ENCODE measurements around the gene MTAP. TPM values are rescaled to one million over a fixed set of nuclear protein-coding genes. Genes with fewer than 3 reads are reported as not detected.

Gene MTAP
- total RNA-seq, 4 donors from 2014 or later, result 4.5 to 15.1 (median 13.6) TPM

DNA sequence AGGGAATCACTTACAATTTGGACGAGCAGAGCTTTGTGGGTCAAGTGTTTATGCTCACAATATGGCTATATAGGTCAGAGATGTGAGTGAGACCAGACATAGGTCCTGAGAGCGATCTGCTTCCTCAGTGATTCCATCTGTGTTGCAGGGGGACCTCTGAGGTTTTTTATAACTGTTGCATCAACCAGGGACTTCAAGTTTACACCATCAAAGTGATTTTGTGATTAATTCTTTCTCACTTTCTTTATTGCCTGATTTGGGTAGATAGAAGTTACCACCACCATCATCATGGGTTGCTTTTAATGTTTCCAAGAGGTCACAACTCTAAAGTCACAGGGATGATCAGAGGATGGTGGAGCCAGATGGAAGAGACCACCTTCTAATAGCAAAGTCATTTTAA, 7.0 kb upstream of the MTAP start:
- 57% methylated on average over 2 of the region's 2 CpGs; no CpG with 5 or more reads in 1 of the 2 donors for WGBS, 2 donors (ENCODE audit: low coverage in 1 of 2)
- TF ChIP-seq, protein P1, sequence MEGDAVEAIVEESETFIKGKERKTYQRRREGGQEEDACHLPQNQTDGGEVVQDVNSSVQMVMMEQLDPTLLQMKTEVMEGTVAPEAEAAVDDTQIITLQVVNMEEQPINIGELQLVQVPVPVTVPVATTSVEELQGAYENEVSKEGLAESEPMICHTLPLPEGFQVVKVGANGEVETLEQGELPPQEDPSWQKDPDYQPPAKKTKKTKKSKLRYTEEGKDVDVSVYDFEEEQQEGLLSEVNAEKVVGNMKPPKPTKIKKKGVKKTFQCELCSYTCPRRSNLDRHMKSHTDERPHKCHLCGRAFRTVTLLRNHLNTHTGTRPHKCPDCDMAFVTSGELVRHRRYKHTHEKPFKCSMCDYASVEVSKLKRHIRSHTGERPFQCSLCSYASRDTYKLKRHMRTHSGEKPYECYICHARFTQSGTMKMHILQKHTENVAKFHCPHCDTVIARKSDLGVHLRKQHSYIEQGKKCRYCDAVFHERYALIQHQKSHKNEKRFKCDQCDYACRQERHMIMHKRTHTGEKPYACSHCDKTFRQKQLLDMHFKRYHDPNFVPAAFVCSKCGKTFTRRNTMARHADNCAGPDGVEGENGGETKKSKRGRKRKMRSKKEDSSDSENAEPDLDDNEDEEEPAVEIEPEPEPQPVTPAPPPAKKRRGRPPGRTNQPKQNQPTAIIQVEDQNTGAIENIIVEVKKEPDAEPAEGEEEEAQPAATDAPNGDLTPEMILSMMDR (IDR thresholded peaks at IDR 0.05), result no peak
- TF ChIP-seq EP300 (IDR thresholded peaks at IDR 0.05; ENCODE audit: low read depth) (no peak), POLR2A (IDR thresholded peaks at IDR 0.05) (no peak), POLR2AphosphoS5 (IDR thresholded peaks at IDR 0.05) (no peak)
- intact Hi-C loops (cut with DNase I; ENCODE audit: low total_unique reads), result no loop called here

GRCh38 chr9:21796768-21797167, 5.7 kb upstream of the MTAP start:
- Histone ChIP-seq H3K36me3 (no peaks in the 10 kb centered on the region), H3K4me1 (peaks cover 0 to 4% (median 1%) of the 10 kb centered on the region in 4 donors), H3K9me3 (no peaks in the 10 kb centered on the region), H3K27ac (no peak overlapping the region), H3K27me3 (peaks cover 50% of the 10 kb centered on the region), H3K4me3 (no peak overlapping the region)
- in situ Hi-C loops (cut with MboI; ENCODE audit: low pct_ligation_motif_present in 1 of 4, low pct_unique_long_range_greater_than_20kb in 1 of 4, low sequenced_read_pairs in 3 of 4), result loop anchor here (10.0 to 25.0 kb wide), 5 partner anchors 332 to 559 kb away; partner anchors contain the start of genes IFNA14 (in 2 of the 4), IFNA17 (in 2 of the 4) and IFNA5 (in 2 of the 4)
- WGBS, 2 donors (ENCODE audit: low coverage in 1 of 2), result 36 to 40% methylated on average over 3 of the region's 3 CpGs
- TF ChIP-seq POLR2A (IDR thresholded peaks at IDR 0.05) (no peak), POLR2AphosphoS5 (IDR thresholded peaks at IDR 0.05) (no peak), EP300 (IDR thresholded peaks at IDR 0.05; ENCODE audit: low read depth) (no peak)
- TF ChIP-seq, protein P1 (IDR thresholded peaks at IDR 0.05), result no peak
- intact Hi-C loops (cut with DNase I; ENCODE audit: low total_unique reads), result no loop called here
- DNase-seq, result no peak

More for the DNA sequence above, 7.0 kb upstream of the MTAP start:
- DNase-seq, result no peak
- in situ Hi-C loops (cut with MboI; ENCODE audit: low pct_ligation_motif_present in 1 of 4, low pct_unique_long_range_greater_than_20kb in 1 of 4, low sequenced_read_pairs in 3 of 4), result loop anchor here (10.0 to 25.0 kb wide), 5 partner anchors 331 to 558 kb away; partner anchors contain the start of genes IFNA14 (in 2 of the 4), IFNA17 (in 2 of the 4) and IFNA5 (in 2 of the 4)
- Histone ChIP-seq H3K4me1 (no peaks in the 10 kb centered on the region), H3K27ac (no peak overlapping the region), H3K9me3 (no peaks in the 10 kb centered on the region), H3K4me3 (no peak overlapping the region), H3K27me3 (peaks cover 60% of the 10 kb centered on the region), H3K36me3 (no peaks in the 10 kb centered on the region)

GRCh38 chr9:21800931-21801682, 1.3 kb upstream of the MTAP start:
- Histone ChIP-seq H3K9me3 (no peaks in the 10 kb centered on the region), H3K27ac (peak overlapping the region; percentile 82 to 96 (median 92)), H3K27me3 (peaks cover 17% of the 10 kb centered on the region), H3K4me3 (peak overlapping the region in 2 of 4 donors; percentile 77 to 79), H3K4me1 (peaks cover 3 to 20% (median 11%) of the 10 kb centered on the region in 4 donors), H3K36me3 (no peaks in the 10 kb centered on the region)
- in situ Hi-C loops (cut with MboI; ENCODE audit: low pct_ligation_motif_present in 1 of 4, low pct_unique_long_range_greater_than_20kb in 1 of 4, low sequenced_read_pairs in 3 of 4), result loop anchor here in 3 of 4 donors (25.0 kb wide), 3 partner anchors 211 to 661 kb away; partner anchors contain the start of gene CDKN2B (in 2 of the 3)
- no peak for DNase-seq
- TF ChIP-seq POLR2AphosphoS5 (IDR thresholded peaks at IDR 0.05) (no peak), EP300 (IDR thresholded peaks at IDR 0.05; ENCODE audit: low read depth) (no peak)
- TF ChIP-seq, protein P1 (IDR thresholded peaks at IDR 0.05), result no peak
- 75 to 79% methylated on average over 11 of the region's 11 CpGs for WGBS, 2 donors (ENCODE audit: low coverage in 1 of 2)
- intact Hi-C loops (cut with DNase I; ENCODE audit: low total_unique reads), result no loop called here

DNA sequence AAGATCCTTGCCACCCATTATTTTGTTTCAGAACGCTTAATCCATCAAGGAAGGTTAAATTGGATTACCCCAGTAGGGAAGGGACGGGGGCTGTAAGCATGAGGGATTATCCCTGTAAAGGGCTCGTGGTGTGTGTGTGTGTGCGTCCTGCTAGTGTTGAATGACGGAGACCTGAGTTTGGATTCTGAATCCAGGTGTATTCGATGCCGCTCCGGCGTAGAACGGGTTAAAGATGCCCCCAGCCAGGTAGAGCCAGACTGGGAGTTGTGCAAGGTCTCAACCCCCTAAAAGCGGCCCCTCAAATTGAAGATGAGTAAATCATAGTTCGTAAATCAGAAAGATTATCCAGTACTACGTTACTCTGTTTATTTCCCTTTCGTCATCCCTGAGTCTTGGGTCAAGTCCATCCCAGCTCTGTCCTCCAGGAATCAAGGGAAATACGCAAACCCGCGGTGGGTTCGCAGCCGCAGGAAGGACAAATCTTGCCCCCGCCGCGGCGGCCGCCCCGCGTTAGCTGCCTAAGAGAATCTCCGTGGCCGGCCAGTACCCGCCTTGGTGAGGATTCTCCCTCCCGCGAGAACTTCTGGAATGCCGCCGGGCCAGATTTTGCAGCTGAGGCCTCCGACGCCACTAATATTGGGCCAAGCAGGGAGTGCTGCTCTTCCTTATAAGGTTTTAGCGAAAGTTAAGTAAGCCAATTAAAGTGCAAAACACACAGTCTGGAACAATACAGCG, 586 bp upstream of the MTAP start:
- WGBS, 2 donors (ENCODE audit: low coverage in 1 of 2), result 10 to 31% methylated on average over 11 to 37 of the region's 37 CpGs
- intact Hi-C loops (cut with DNase I; ENCODE audit: low total_unique reads) (no loop called here), in situ Hi-C loops (cut with MboI; ENCODE audit: low pct_ligation_motif_present in 1 of 4, low pct_unique_long_range_greater_than_20kb in 1 of 4, low sequenced_read_pairs in 3 of 4) (loop anchor here in 3 of 4 donors (25.0 kb wide), 3 partner anchors 210 to 660 kb away; partner anchors contain the start of gene CDKN2B (in 2 of the 3))
- peaks cover 9% of the 10 kb centered on the region for H3K27me3 ChIP-seq
- H3K4me3 ChIP-seq, result peak overlapping the region; percentile 39 to 79 (median 76)
- no peaks in the 10 kb centered on the region for H3K36me3 ChIP-seq
- TF ChIP-seq EP300 (IDR thresholded peaks at IDR 0.05; ENCODE audit: low read depth), result no peak
- TF ChIP-seq POLR2A (IDR thresholded peaks at IDR 0.05), result no peak
- peak; percentile 74 for DNase-seq
- no peaks in the 10 kb centered on the region for H3K9me3 ChIP-seq
- peaks cover 3 to 20% (median 11%) of the 10 kb centered on the region in 4 donors for H3K4me1 ChIP-seq
- peak overlapping the region; percentile 82 to 96 (median 92) for H3K27ac ChIP-seq

Measured in transverse colon (tissue), 4 donors.